H1 (cell line): Measurements from ENCODE around the gene IL26. TPM values are rescaled to one million over a fixed set of nuclear protein-coding genes. Genes with fewer than 3 reads are reported as not detected.

ENCODE experiments used
- CTCF ChIA-PET: fragments of 300-600 bp; sonication (Branson Sonifier 250); formaldehyde crosslinking; loops from one replicate; lab custom pipeline; 2021; ENCODE audit not compliant: partially characterized antibody; lab: Charles Lee
- POLR2A ChIA-PET: fragments of 300-600 bp; sonication (Branson Sonifier 250); formaldehyde crosslinking; loops from one replicate; lab custom pipeline; 2021; ENCODE audit warnings: inconsistent platforms; ENCODE audit not compliant: partially characterized antibody; lab: Charles Lee
- DNase-seq, 2 experiments: peaks; one replicate each; pipeline versions ENCODE4 v3.0.0 to v3.0.0-alpha.2; 2010 to 2022; ENCODE audit warnings: low spot score in 2 of 2, low read depth in 1 of 2, mixed read lengths in 1 of 2
- FAIRE-seq: peaks from 2 replicates; lab custom pipeline; 2011; peaks lifted over from hg19 to GRCh38; lab: Jason Lieb, UNC
- H2AFZ ChIP-seq: 2 replicates; pipeline ENCODE4 v1.8.1; 2012; ENCODE audit warnings: low read length, inconsistent platforms
- H2AK5ac ChIP-seq: 2 replicates; pipeline ENCODE4 v1.6.1; 2013; ENCODE audit warnings: low read depth, low read length
- H2BK120ac ChIP-seq: replicated peaks from 2 replicates; pipeline ENCODE3; 2013; ENCODE audit warnings: low read depth, low read length, inconsistent platforms
- H2BK12ac ChIP-seq: 2 replicates; pipeline ENCODE4 v1.6.1; 2013; ENCODE audit warnings: low read depth, low read length
- H2BK15ac ChIP-seq: 2 replicates; pipeline ENCODE4 v1.6.1; 2013; ENCODE audit warnings: low read length
- H2BK20ac ChIP-seq: 2 replicates; pipeline ENCODE4 v1.6.1; 2013; ENCODE audit warnings: low read length
- H2BK5ac ChIP-seq: 2 replicates; pipeline ENCODE4 v1.6.1; 2013; ENCODE audit warnings: low read depth, low read length
- H3K14ac ChIP-seq: 2 replicates; pipeline ENCODE4 v1.6.1; 2013; ENCODE audit warnings: inconsistent platforms; ENCODE audit not compliant: insufficient read length
- H3K18ac ChIP-seq: 2 replicates; pipeline ENCODE4 v1.6.1; 2013; ENCODE audit warnings: low read length; ENCODE audit errors: extremely low read depth
- H3K23ac ChIP-seq: 2 replicates; pipeline ENCODE4 v1.6.1; 2013; ENCODE audit warnings: inconsistent platforms; ENCODE audit not compliant: insufficient read length
- H3K23me2 ChIP-seq: 2 replicates; pipeline ENCODE4 v1.6.1; 2013; ENCODE audit warnings: low read depth, low read length
- H3K27ac ChIP-seq: 2 replicates; pipeline ENCODE4 v1.6.1; 2011; ENCODE audit warnings: low read depth, low read length, inconsistent platforms
- H3K27me3 ChIP-seq, 4 experiments: replicated peaks in 1 of 4; 1 replicate in 1 of 4; 2 replicates in 3 of 4; pipeline versions ENCODE4 v1.6.1 to v1.8.1; 2011 to 2013; ENCODE audit warnings: low read length in 3 of 4, mild to moderate bottlenecking in 3 of 4, inconsistent platforms in 2 of 4, mixed read lengths in 2 of 4, moderate library complexity in 1 of 4; ENCODE audit not compliant: control insufficient read depth in 3 of 4, insufficient read depth in 3 of 4; ENCODE audit errors: extremely low read depth in 1 of 4
- H3K36me3 ChIP-seq, 4 experiments: 2 replicates each; pipeline versions ENCODE4 v1.6.1 to v1.8.1; 2011 to 2013; ENCODE audit warnings: mild to moderate bottlenecking in 4 of 4, low read length in 3 of 4, moderate library complexity in 2 of 4, control low read depth in 1 of 4, inconsistent platforms in 1 of 4; ENCODE audit not compliant: insufficient read depth in 4 of 4, control insufficient read depth in 2 of 4
- H3K4ac ChIP-seq: replicated peaks from 2 replicates; pipeline ENCODE3; 2013; ENCODE audit warnings: low read length, low read depth, mixed read lengths, inconsistent platforms; ENCODE audit not compliant: insufficient read length
- H3K4me1 ChIP-seq, 4 experiments: replicated peaks in 1 of 4; 1 replicate in 1 of 4; 2 replicates in 3 of 4; pipeline versions ENCODE4 v1.6.1 to v1.8.1; 2011 to 2013; ENCODE audit warnings: low read length in 3 of 4, inconsistent platforms in 2 of 4, mixed read lengths in 1 of 4; ENCODE audit not compliant: insufficient read depth in 4 of 4, control insufficient read depth in 3 of 4
- H3K4me2 ChIP-seq, 2 experiments: 2 replicates each; pipeline versions ENCODE4 v1.6.1 to v1.8.1; 2011 to 2013; ENCODE audit warnings: low read depth in 2 of 2, low read length in 2 of 2, control low read depth in 1 of 2, inconsistent platforms in 1 of 2, mild to moderate bottlenecking in 1 of 2; ENCODE audit not compliant: insufficient read depth in 1 of 2
- H3K4me3 ChIP-seq, 4 experiments: fragments of 200-600, 300-600 bp in 1 of 4; sonication (generic), shearing (Covaris generic), sonication (Bioruptor Twin) in 1 of 4; 2 replicates each; pipeline versions ENCODE4 v1.5.1 to v1.8.1; 2011 to 2016; ENCODE audit warnings: low read length in 4 of 4, low read depth in 3 of 4, control low read depth in 2 of 4, inconsistent platforms in 2 of 4, mild to moderate bottlenecking in 2 of 4, mixed read lengths in 1 of 4, moderate library complexity in 1 of 4; ENCODE audit not compliant: insufficient read depth in 2 of 4; ENCODE audit errors: extremely low read depth in 1 of 4
- H3K56ac ChIP-seq: replicated peaks from 2 replicates; pipeline ENCODE3; 2013; ENCODE audit warnings: low read depth, mild to moderate bottlenecking, mixed read lengths, low read length, inconsistent platforms; ENCODE audit not compliant: insufficient read length
- H3K79me1 ChIP-seq: 2 replicates; pipeline ENCODE4 v1.6.1; 2013; ENCODE audit warnings: low read depth, low read length, control low read depth
- H3K79me2 ChIP-seq, 2 experiments: 2 replicates each; pipeline versions ENCODE4 v1.6.1 to v1.8.1; 2012 to 2013; ENCODE audit warnings: low read length in 2 of 2, mild to moderate bottlenecking in 2 of 2, inconsistent platforms in 1 of 2; ENCODE audit not compliant: insufficient read depth in 2 of 2, control insufficient read depth in 1 of 2
- H3K9ac ChIP-seq, 4 experiments: replicated peaks in 1 of 4; 1 replicate in 1 of 4; 2 replicates in 3 of 4; pipeline versions ENCODE4 v1.6.1 to v1.8.1; 2011 to 2013; ENCODE audit warnings: low read depth in 3 of 4, low read length in 3 of 4, control low read depth in 2 of 4, mild to moderate bottlenecking in 2 of 4, moderate library complexity in 2 of 4, inconsistent platforms in 1 of 4; ENCODE audit errors: extremely low read depth in 1 of 4
- H3K9me3 ChIP-seq, 2 experiments: 2 replicates each; pipeline versions ENCODE4 v1.6.1 to v1.8.1; 2012 to 2013; ENCODE audit warnings: mild to moderate bottlenecking in 2 of 2, moderate library complexity in 2 of 2, control low read depth in 1 of 2, inconsistent platforms in 1 of 2, low read depth in 1 of 2, low read length in 1 of 2, mixed read lengths in 1 of 2; ENCODE audit not compliant: insufficient read depth in 2 of 2
- H4K20me1 ChIP-seq, 2 experiments: replicated peaks in 1 of 2; 2 replicates each; pipeline versions ENCODE3 to v1.8.1; 2011 to 2013; ENCODE audit warnings: inconsistent platforms in 2 of 2, low read length in 2 of 2, mild to moderate bottlenecking in 1 of 2; ENCODE audit not compliant: insufficient read depth in 2 of 2, control insufficient read depth in 1 of 2
- H4K5ac ChIP-seq: 2 replicates; pipeline ENCODE4 v1.6.1; 2013; ENCODE audit warnings: low read length, low read depth, mixed read lengths, inconsistent platforms; ENCODE audit not compliant: insufficient read length
- H4K8ac ChIP-seq: 2 replicates; pipeline ENCODE4 v1.8.0; 2013; ENCODE audit warnings: mild to moderate bottlenecking, moderate library complexity, low read length, inconsistent platforms; ENCODE audit not compliant: insufficient read depth; ENCODE audit errors: extremely low read depth
- H4K91ac ChIP-seq: replicated peaks from 2 replicates; pipeline ENCODE3; 2013; ENCODE audit warnings: low read length, mixed read lengths, inconsistent platforms; ENCODE audit not compliant: insufficient read length
- CEBPB ChIP-seq: IDR thresholded peaks from 2 replicates; pipeline ENCODE4 v1.6.1; 2012; ENCODE audit warnings: low read depth, low read length
- CHD2 ChIP-seq: IDR thresholded peaks from 2 replicates; pipeline ENCODE4 v1.6.1; 2012; ENCODE audit warnings: low read length, improper control_type of control experiment
- CREB1 ChIP-seq: IDR thresholded peaks from 2 replicates; pipeline ENCODE4 v1.6.1; 2012; ENCODE audit warnings: inconsistent platforms
- JUN ChIP-seq: IDR thresholded peaks from 2 replicates; pipeline ENCODE4 v1.6.1; 2011; ENCODE audit warnings: low read depth, mild to moderate bottlenecking, improper control_type of control experiment, low read length
- KDM4A ChIP-seq: IDR thresholded peaks from one replicate; pipeline ENCODE4 v1.7.1; 2012; ENCODE audit warnings: low read depth, mild to moderate bottlenecking, moderate library complexity, low read length, inconsistent platforms; ENCODE audit not compliant: severe bottlenecking
- MAFK ChIP-seq: IDR thresholded peaks from 2 replicates; pipeline ENCODE4 v1.6.1; 2012; ENCODE audit warnings: low read depth, mild to moderate bottlenecking, improper control_type of control experiment, low read length
- NANOG ChIP-seq: IDR thresholded peaks from 2 replicates; pipeline ENCODE4 v1.6.1; 2011; ENCODE audit warnings: low read length, low read depth, mild to moderate bottlenecking, inconsistent platforms; ENCODE audit not compliant: insufficient read depth, poor library complexity, severe bottlenecking
- RNF2 ChIP-seq: fragments of 200-900, 300-1000 bp; sonication (generic); IDR thresholded peaks from 2 replicates; pipeline ENCODE4 v1.7.1; 2016; ENCODE audit warnings: borderline replicate concordance, low read depth, mild to moderate bottlenecking, antibody characterized with exemption, low read length; ENCODE audit not compliant: poor library complexity, severe bottlenecking; ENCODE audit errors: missing control alignments
- SAP30 ChIP-seq: fragments of 300-600 bp; sonication (generic); IDR thresholded peaks from 2 replicates; pipeline ENCODE4 v1.7.1; 2012; ENCODE audit warnings: low read length, moderate library complexity, mild to moderate bottlenecking, inconsistent platforms; ENCODE audit not compliant: insufficient read depth, insufficient replicate concordance
- WGBS, 2 experiments: shearing (Covaris generic) in 1 of 2; methylation state at CpG; one replicate each; pipeline versions ENCODE4 v1.1.6 to v1.1.7; 2013 to 2015; ENCODE audit warnings: low lambda C conversion rate in 2 of 2, mixed read lengths in 2 of 2, inconsistent platforms in 1 of 2, low coverage in 1 of 2, missing lambda C conversion rate in 1 of 2; ENCODE audit not compliant: insufficient replicate concordance in 2 of 2, insufficient coverage in 1 of 2, insufficient read length in 1 of 2; ENCODE audit errors: extremely low coverage in 1 of 2, missing lambda C conversion rate in 1 of 2; 5-methylcytosine and 5-hydroxymethylcytosine counted together
- polyA plus RNA-seq, 7 experiments: library from polyadenylated mRNA; depleted of rRNA in 3 of 7; stranded (reverse) in 5 of 7; unstranded in 2 of 7; fragments of >200 nt in 5 of 7; fragments of 200-250 nt in 2 of 7; gene quantifications; 1 replicate in 5 of 7; 2 replicates in 1 of 7; 4 replicates in 1 of 7; pipeline versions ENCODE4 v1.2.1 to v1.2.3, GENCODE V29; 2011 to 2013; ENCODE audit warnings: missing spikeins in 2 of 7, mixed read lengths in 2 of 7
- total RNA-seq: library from RNA; stranded (reverse); fragmentation: NEBNext Ultra II Directional; extraction: Animal tissue kit (Norgen Biotek cat#: 25700); gene quantifications from 2 replicates; pipeline ENCODE4 v1.2.1, GENCODE V29; 2021
- TF ChIP-seq, protein P1 (sequence below): IDR thresholded peaks from 2 replicates; pipeline ENCODE4 v1.6.1; 2011; ENCODE audit warnings: low read depth, mild to moderate bottlenecking, low read length; ENCODE audit not compliant: insufficient read depth
- TF ChIP-seq, protein P2 (sequence below): IDR thresholded peaks from 2 replicates; pipeline ENCODE4 v1.6.1; 2011; ENCODE audit warnings: low read length, improper control_type of control experiment
- TF ChIP-seq, protein P3 (sequence below): IDR thresholded peaks from 2 replicates; pipeline ENCODE4 v1.6.1; 2012; ENCODE audit warnings: inconsistent platforms

Gene IL26
- total and polyA plus RNA-seq, 2 of the 8 experiments (the other 6 are each of a cell fraction or from before 2014, with no cell fraction given), result not detected

DNA sequence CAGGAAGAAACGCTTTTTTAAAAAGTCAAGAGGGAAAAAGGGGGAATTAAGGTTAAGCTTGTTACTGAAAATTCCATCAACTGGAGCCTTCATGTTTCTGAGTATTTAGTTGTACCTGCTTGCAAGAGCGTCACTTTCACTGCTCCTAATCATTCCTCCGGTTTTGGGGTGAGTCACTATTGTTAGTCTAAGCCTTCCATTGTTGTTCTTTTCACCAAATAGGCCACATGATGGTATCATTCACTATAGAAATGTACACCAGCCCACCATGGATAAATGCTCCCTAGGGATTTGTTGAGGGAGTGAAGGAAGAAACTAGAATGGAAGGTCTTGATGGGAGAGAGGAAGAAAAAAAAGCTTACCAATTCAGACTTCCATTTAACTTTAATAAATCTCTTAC lies 24.8 kb upstream of the IL26 start:
- Histone ChIP-seq H3K4me2 (no peak overlapping the region), H2BK5ac (no peak overlapping the region), H3K4me3 (no peak overlapping the region), H3K23me2 (no peaks in the 10 kb centered on the region), H2AK5ac (no peak overlapping the region), H3K4ac (no peak overlapping the region), H3K79me1 (no peaks in the 10 kb centered on the region), H3K9ac (no peak overlapping the region), H4K8ac (no peak overlapping the region), H3K18ac (no peak overlapping the region), H3K27ac (no peak overlapping the region), H4K5ac (no peak overlapping the region), H3K9me3 (peaks cover 0 to 11% of the 10 kb centered on the region in 2 experiments; a peak in 2 of 4 replicates), H3K23ac (no peak overlapping the region), H2AFZ (no peak overlapping the region), H3K36me3 (no peaks in the 10 kb centered on the region), H2BK15ac (no peak overlapping the region), H3K14ac (no peak overlapping the region), H3K79me2 (no peaks in the 10 kb centered on the region), H2BK20ac (no peak overlapping the region), H2BK120ac (no peak overlapping the region), H3K56ac (no peak overlapping the region), H2BK12ac (no peak overlapping the region), H4K91ac (no peak overlapping the region), H4K20me1 (no peaks in the 10 kb centered on the region), H3K27me3 (no peaks in the 10 kb centered on the region), H3K4me1 (0 out of 7 replicates have a peak, but pooled peaks cover 0 to under 1% (median 0%) of the 10 kb centered on the region in 4 experiments)
- no peak for TF ChIP-seq JUN
- TF ChIP-seq, protein P1, sequence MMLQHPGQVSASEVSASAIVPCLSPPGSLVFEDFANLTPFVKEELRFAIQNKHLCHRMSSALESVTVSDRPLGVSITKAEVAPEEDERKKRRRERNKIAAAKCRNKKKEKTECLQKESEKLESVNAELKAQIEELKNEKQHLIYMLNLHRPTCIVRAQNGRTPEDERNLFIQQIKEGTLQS, result no peak
- no peak for TF ChIP-seq MAFK
- no peak for TF ChIP-seq CEBPB
- TF ChIP-seq CHD2, result no peak
- TF ChIP-seq, protein P2, sequence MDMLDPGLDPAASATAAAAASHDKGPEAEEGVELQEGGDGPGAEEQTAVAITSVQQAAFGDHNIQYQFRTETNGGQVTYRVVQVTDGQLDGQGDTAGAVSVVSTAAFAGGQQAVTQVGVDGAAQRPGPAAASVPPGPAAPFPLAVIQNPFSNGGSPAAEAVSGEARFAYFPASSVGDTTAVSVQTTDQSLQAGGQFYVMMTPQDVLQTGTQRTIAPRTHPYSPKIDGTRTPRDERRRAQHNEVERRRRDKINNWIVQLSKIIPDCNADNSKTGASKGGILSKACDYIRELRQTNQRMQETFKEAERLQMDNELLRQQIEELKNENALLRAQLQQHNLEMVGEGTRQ, result no peak
- no peak for TF ChIP-seq KDM4A
- TF ChIP-seq RNF2, result no peak
- no peak for TF ChIP-seq CREB1
- TF ChIP-seq SAP30, result no peak
- TF ChIP-seq NANOG, result no peak
- TF ChIP-seq, protein P3, sequence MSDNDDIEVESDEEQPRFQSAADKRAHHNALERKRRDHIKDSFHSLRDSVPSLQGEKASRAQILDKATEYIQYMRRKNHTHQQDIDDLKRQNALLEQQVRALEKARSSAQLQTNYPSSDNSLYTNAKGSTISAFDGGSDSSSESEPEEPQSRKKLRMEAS, result no peak
- DNase-seq (no peak), FAIRE-seq (no peak)
- CTCF ChIA-PET, result interaction anchor here (0.7 to 0.9 kb wide), 2 partner anchors 14 to 209 kb away, joined by 3 to 5 read pairs; no protein-coding TSS in a partner anchor
- WGBS, 2 experiments, result 78% methylated on average over 3 of the region's 3 CpGs; no CpG with 5 or more reads in 1 of the 2 experiments
- POLR2A ChIA-PET, result no interaction called here
